Measurements from ENCODE around the gene LTF. TPM values are rescaled to one million over a fixed set of nuclear protein-coding genes. Genes with fewer than 3 reads are reported as not detected.

Gene LTF
- total RNA-seq, 1 donor from 2014 or later = 0.53 TPM

DNA sequence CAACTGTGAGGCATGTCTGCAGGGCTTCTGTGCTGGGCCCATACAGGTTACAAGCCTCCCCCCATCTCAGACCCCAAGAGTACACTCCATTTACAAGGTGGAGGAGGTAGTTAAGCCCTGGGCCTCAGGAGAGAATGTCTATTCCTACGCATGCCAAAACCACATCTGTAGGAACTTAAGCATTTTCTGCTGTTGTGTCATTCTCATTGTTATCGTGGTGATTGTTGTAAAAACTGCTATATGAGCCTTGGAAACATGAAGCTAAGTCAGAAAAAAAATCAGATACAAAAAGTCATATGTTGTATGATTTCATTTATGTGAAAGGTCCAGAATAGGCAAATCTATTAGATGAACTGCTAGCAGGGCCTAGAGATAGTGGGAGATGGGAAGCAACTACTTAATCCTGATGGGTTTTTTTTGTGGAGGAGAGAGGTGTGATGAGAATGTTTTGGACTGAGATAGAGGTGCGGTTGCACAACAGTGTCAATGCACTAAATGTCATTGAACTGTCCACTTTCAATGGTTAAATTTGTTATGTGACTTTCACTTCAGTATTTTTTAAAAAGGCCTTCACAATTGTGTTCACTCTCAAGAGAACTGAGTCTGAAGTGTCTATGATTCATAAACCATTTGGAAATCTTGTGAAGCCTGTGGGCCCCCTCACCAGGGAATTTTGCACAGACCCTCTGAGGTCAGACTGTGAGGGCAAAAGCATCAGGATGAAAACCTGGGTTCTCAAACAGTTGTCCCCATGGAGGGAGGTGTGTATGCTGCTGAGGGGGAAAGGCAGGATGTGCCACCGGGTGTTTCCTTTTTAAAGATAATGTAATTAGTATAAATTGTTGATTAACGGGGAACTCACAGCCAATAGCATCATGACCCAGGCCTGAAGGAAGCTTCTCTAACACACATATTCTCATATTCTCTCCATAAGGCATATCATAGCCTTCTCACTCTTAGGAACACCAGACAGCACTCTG is 36.2 kb upstream of the LTF start:
- Mint-ChIP-seq H3K9me3 (ENCODE audit: low read depth) (no peaks in the 10 kb centered on the region), H3K4me3 (ENCODE audit: low read depth) (no peak overlapping the region), H3K27ac (no peak overlapping the region), H3K36me3 (ENCODE audit: insufficient read depth) (no peaks in the 10 kb centered on the region), H3K4me1 (ENCODE audit: low read depth) (no peaks in the 10 kb centered on the region), H3K27me3 (peaks cover 8% of the 10 kb centered on the region)
- TF ChIP-seq, protein P1, sequence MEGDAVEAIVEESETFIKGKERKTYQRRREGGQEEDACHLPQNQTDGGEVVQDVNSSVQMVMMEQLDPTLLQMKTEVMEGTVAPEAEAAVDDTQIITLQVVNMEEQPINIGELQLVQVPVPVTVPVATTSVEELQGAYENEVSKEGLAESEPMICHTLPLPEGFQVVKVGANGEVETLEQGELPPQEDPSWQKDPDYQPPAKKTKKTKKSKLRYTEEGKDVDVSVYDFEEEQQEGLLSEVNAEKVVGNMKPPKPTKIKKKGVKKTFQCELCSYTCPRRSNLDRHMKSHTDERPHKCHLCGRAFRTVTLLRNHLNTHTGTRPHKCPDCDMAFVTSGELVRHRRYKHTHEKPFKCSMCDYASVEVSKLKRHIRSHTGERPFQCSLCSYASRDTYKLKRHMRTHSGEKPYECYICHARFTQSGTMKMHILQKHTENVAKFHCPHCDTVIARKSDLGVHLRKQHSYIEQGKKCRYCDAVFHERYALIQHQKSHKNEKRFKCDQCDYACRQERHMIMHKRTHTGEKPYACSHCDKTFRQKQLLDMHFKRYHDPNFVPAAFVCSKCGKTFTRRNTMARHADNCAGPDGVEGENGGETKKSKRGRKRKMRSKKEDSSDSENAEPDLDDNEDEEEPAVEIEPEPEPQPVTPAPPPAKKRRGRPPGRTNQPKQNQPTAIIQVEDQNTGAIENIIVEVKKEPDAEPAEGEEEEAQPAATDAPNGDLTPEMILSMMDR (IDR thresholded peaks at IDR 0.05; ENCODE audit: unreplicated experiment) = no peak
- DNase-seq (ENCODE audit: low spot score, unreplicated experiment) = no peak

DNA sequence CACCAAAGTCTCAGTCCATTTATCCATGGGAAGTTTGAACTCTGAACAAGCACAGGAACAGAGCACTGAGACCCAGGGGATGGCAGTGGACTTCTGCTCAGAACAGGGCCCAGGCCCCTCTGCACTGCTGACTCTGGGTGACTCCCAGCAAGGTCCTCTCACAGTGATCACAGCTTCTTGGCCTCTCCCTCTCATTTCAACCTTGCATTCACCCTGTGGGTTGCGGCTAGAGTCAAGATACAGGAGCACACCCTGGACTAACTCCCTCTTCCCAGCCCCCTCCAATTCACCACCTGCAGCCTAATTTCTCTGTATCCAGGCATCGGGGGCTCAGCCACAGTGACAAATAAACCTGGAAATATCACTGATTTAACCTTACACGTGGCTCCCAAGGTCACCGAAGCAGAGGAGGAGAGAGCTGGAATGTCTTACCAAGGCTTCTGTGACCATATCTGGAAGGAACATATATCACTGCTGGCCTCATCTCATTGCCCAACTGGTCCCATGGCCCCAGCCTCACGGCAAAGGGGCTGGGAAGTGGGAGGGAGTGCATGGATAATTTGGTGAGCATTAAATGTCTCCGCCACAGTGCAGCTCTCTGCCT is 34.3 kb upstream of the LTF start:
- no peaks in the 10 kb centered on the region for H3K9me3 Mint-ChIP-seq (ENCODE audit: low read depth)
- no peak overlapping the region for H3K4me3 Mint-ChIP-seq (ENCODE audit: low read depth)
- H3K4me1 Mint-ChIP-seq (ENCODE audit: low read depth) = no peaks in the 10 kb centered on the region
- TF ChIP-seq, protein P1 (IDR thresholded peaks at IDR 0.05; ENCODE audit: unreplicated experiment) = no peak
- H3K27ac Mint-ChIP-seq = no peak overlapping the region
- DNase-seq (ENCODE audit: low spot score, unreplicated experiment) = no peak
- peaks cover 3% of the 10 kb centered on the region for H3K27me3 Mint-ChIP-seq
- H3K36me3 Mint-ChIP-seq (ENCODE audit: insufficient read depth) = no peaks in the 10 kb centered on the region

DNA sequence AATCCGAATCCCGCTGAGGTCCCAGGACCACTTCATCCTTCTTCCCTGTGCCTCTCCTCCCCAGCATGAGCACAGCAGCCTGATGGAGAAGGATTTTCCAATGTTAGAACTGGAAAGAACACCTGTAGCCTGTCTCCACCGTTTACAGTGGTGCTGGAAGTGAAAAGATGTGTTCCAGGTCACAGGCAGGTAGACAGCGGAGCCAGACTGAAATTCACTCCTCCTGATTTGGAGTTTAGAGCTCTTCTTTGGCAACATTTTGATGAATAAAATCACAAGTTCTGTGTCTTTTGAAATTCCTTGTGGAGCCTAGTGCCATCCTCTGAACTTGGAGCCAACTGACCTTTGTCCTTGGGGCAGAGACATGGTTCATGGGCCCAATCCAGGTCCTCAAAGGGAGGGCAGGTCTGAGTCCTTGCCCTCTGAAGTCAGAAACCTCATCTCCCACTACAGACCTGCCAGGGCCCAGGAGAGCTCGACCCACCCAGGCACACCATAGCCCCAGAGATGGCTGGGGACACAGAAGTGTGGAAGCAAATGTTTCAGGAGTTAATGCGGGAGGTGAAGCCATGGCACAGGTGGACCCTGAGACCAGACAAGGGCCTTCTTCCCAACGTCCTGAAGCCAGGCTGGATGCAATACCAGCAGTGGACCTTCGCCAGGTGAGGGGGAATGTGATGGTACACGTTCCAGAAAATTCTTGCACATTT is 33.0 kb upstream of the LTF start, which contains the start of gene RTP3:
Gene RTP3 (plus strand): TSS at position 421 of the 710 bp plus-strand sequence. CDS start 87 bp downstream, at position 508.
- Mint-ChIP-seq H3K4me1 (ENCODE audit: low read depth) (no peaks in the 10 kb centered on the region), H3K27me3 (peaks cover 3% of the 10 kb centered on the region), H3K36me3 (ENCODE audit: insufficient read depth) (peaks cover 1% of the 10 kb centered on the region), H3K27ac (no peak within 1 kb of the TSS), H3K9me3 (ENCODE audit: low read depth) (no peaks in the 10 kb centered on the region), H3K4me3 (ENCODE audit: low read depth) (no peak within 1 kb of the TSS)
- TF ChIP-seq, protein P1 (IDR thresholded peaks at IDR 0.05; ENCODE audit: unreplicated experiment) = no peak
- no peak for DNase-seq (ENCODE audit: low spot score, unreplicated experiment)

DNA sequence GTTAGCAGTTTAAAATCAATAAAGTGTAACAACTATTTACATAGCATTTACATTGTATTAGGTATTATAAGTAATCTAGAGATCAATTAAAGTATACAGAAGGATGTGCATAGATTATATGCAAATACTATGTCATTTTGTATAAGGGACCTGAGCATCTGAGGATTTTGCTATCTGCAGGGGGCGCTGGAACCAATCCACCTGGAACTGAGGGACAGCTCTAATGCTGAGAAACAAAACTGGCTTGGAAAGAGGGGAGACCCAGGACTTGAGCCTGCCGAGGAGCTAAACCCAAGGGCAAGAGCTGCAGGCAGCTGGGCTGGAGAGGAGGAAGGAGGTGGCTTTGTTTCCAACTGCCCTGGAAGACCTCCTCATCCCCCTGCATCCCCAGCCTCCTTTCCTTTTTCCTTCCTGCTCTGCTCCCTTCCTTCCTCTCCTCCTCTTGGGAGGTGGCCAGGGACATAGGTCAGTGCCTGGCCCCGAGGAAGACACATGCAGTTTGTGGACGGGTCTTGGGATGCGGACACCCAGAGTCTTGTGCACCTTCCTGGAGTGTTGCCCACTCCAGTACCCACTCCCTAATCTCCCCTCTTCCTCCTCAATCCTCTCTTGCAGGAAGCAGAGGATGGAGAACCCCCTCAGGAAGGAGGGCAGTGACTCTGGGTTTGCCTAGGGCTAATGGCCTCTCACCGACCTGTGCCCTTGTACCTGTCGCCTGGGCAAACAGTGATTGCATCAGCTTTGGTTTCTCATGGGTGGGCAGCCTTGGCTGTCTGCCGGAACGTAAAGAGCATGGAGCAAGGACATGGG is 32.2 kb upstream of the LTF start:
- DNase-seq (ENCODE audit: low spot score, unreplicated experiment) = no peak
- no peaks in the 10 kb centered on the region for H3K4me1 Mint-ChIP-seq (ENCODE audit: low read depth)
- peaks cover 1% of the 10 kb centered on the region for H3K36me3 Mint-ChIP-seq (ENCODE audit: insufficient read depth)
- no peak overlapping the region for H3K4me3 Mint-ChIP-seq (ENCODE audit: low read depth)
- peaks cover 5% of the 10 kb centered on the region for H3K27me3 Mint-ChIP-seq
- TF ChIP-seq, protein P1 (IDR thresholded peaks at IDR 0.05; ENCODE audit: unreplicated experiment) = peak; percentile 49
- no peaks in the 10 kb centered on the region for H3K9me3 Mint-ChIP-seq (ENCODE audit: low read depth)
- H3K27ac Mint-ChIP-seq = no peak overlapping the region
